Stomach (tissue), 9 donors: Measurements from ENCODE around the gene DEDD. TPM values are rescaled to one million over a fixed set of nuclear protein-coding genes. Genes with fewer than 3 reads are reported as not detected.
A peak's percentile ranks its signal among the peaks of the same experiment; 100 is the strongest.

Source experiments
- DNase-seq, 2 donors: peaks; one replicate each; pipeline versions ENCODE4 v3.0.0 to v3.0.0-alpha.2; 2013 to 2019
- H3K27ac ChIP-seq, 5 donors: fragments of 200-600 bp in 4 of 5; sonication (generic) in 4 of 5; one replicate each; pipeline ENCODE4 v1.5.1; 2013 to 2019; ENCODE audit warnings: mild to moderate bottlenecking in 1 of 5, moderate library complexity in 1 of 5
- H3K27me3 ChIP-seq, 3 donors: fragments of 200-600 bp; sonication (generic); one replicate each; pipeline ENCODE4 v1.5.1; 2017 to 2019; ENCODE audit warnings: mixed run types in 1 of 3
- H3K36me3 ChIP-seq, 4 donors: fragments of 200-600 bp; sonication (generic); 1 replicate in 3 of 4; 2 replicates in 1 of 4; pipeline ENCODE4 v1.5.1; 2016 to 2019
- H3K4me1 ChIP-seq, 4 donors: fragments of 200-600 bp; sonication (generic); one replicate each; pipeline ENCODE4 v1.5.1; 2016 to 2019
- H3K4me3 ChIP-seq, 4 donors: fragments of 200-600 bp; sonication (generic) in 3 of 4; one replicate each; pipeline ENCODE4 v1.5.1; 2016 to 2019; ENCODE audit warnings: mild to moderate bottlenecking in 1 of 4
- H3K9me3 ChIP-seq, 4 donors: fragments of 200-600 bp; sonication (generic); one replicate each; pipeline ENCODE4 v1.5.1; 2016 to 2019
- CTCF ChIP-seq, 7 experiments: fragments of 450-650 bp in 4 of 7; fragments of 200-600 bp in 3 of 7; sonication (generic) in 3 of 7; IDR thresholded peaks; one replicate each; pipeline ENCODE4 v1.5.1; 2016 to 2019; ENCODE audit warnings: antibody characterized with exemption in 7 of 7, control low read depth in 2 of 7, mild to moderate bottlenecking in 1 of 7
- EP300 ChIP-seq: sonication (generic); formaldehyde crosslinking; IDR thresholded peaks from one replicate; pipeline ENCODE4 v1.6.1; 2017; ENCODE audit warnings: antibody characterized with exemption
- POLR2A ChIP-seq, 4 donors: fragments of 450-650 bp; IDR thresholded peaks; one replicate each; pipeline ENCODE4 v1.6.1; 2016; ENCODE audit warnings: antibody characterized with exemption in 4 of 4, control low read depth in 2 of 4, mild to moderate bottlenecking in 1 of 4, moderate library complexity in 1 of 4
- POLR2AphosphoS5 ChIP-seq, 3 donors: sonication (generic); formaldehyde crosslinking; IDR thresholded peaks; one replicate each; pipeline ENCODE4 v1.6.1; 2016; ENCODE audit warnings: antibody characterized with exemption in 3 of 3
- WGBS, 5 donors: extraction: QIAGEN DNeasy Blood & Tissue Kit in 3 of 5; methylation state at CpG; one replicate each; pipeline versions ENCODE4 v1.1.5 to v1.1.7; 2013 to 2018; 5-methylcytosine and 5-hydroxymethylcytosine counted together
- intact Hi-C: fragments of 100-400 bp; cut with DNase I; formaldehyde crosslinking; loops from one replicate; pipeline ENCODE4 v1.15.1; 2023; ENCODE audit warnings: low total_unique reads
- polyA plus RNA-seq, 3 donors: library from polyadenylated mRNA; stranded (reverse); fragments of 200-250 nt; gene quantifications; one replicate each; pipeline ENCODE4 v1.2.3, GENCODE V29; 2013
- total RNA-seq, 5 donors: library from RNA; depleted of rRNA; stranded (reverse); fragments of >200 nt; gene quantifications; one replicate each; pipeline versions ENCODE4 v1.1.0 to v1.2.3, GENCODE V29; 2014 to 2016
- donor health status: healthy with polysubstance abuse.
- donor health status: Bipolar disorder and iron deficiency.
- donor health status: healthy.

Gene DEDD
- total and polyA plus RNA-seq, 8 donors = 2.3 to 35.9 (median 17.6) TPM

GRCh38 chr1:161166669-161167548 is 34.4 kb upstream of the DEDD start:
- H3K4me3 ChIP-seq = peak overlapping the region; percentile 62 to 96 (median 85)
- TF ChIP-seq POLR2AphosphoS5 (IDR thresholded peaks at IDR 0.05) (no peak), POLR2A (IDR thresholded peaks at IDR 0.05) (no peak), EP300 (no peak), CTCF (IDR thresholded peaks at IDR 0.05) (no peak)
- H3K4me1 ChIP-seq = peaks cover 13 to 52% (median 42%) of the 10 kb centered on the region in 4 donors
- peaks cover 24 to 76% (median 64%) of the 10 kb centered on the region in 4 donors for H3K36me3 ChIP-seq
- no peaks in the 10 kb centered on the region for H3K27me3 ChIP-seq
- WGBS, 5 donors = 4 to 9% (median 4%) methylated on average over 27 to 33 of the region's 33 CpGs
- H3K27ac ChIP-seq = peak overlapping the region; percentile 70 to 91 (median 87)
- DNase-seq = peak in 1 of 2 donors; percentile 58
- no peaks in the 10 kb centered on the region for H3K9me3 ChIP-seq
- intact Hi-C loops = no loop called here

- DNase-seq = peak; percentile 97 to 99
- Histone ChIP-seq H3K27me3 (no peaks in the 10 kb centered on the region), H3K9me3 (no peaks in the 10 kb centered on the region), H3K4me3 (peak within 1 kb of the TSS; percentile 62 to 96 (median 85)), H3K27ac (peak within 1 kb of the TSS; percentile 79 to 91 (median 87)), H3K4me1 (peaks cover 19 to 59% (median 46%) of the 10 kb centered on the region in 4 donors), H3K36me3 (peaks cover 15 to 76% (median 63%) of the 10 kb centered on the region in 4 donors)
- intact Hi-C loops = no loop called here
- TF ChIP-seq CTCF (IDR thresholded peaks at IDR 0.05) (peak in 4 of 7 experiments; percentile 8 to 37 (median 17)), POLR2A (IDR thresholded peaks at IDR 0.05) (no peak), POLR2AphosphoS5 (IDR thresholded peaks at IDR 0.05) (peak; percentile 57 to 91 (median 81))
- 0 to 1% (median 0%) methylated on average over 41 to 54 of the region's 54 CpGs for WGBS, 5 donors
Observed at GRCh38 chr1:161165742-161166668, 33.5 kb upstream of the DEDD start, which contains the start of gene PPOX. Gene PPOX, plus strand, starts transcription at chr1:161166426. Its CDS starts 422 bp downstream, at chr1:161166848.

GRCh38 chr1:161164901-161165610 is 32.6 kb upstream of the DEDD start:
- Histone ChIP-seq H3K27ac (peak overlapping the region; percentile 79 to 91 (median 87)), H3K4me3 (peak overlapping the region; percentile 62 to 96 (median 85)), H3K36me3 (peaks cover 7 to 72% (median 55%) of the 10 kb centered on the region in 4 donors), H3K4me1 (peaks cover 29 to 63% (median 55%) of the 10 kb centered on the region in 4 donors), H3K9me3 (no peaks in the 10 kb centered on the region), H3K27me3 (no peaks in the 10 kb centered on the region)
- DNase-seq = no peak
- intact Hi-C loops = no loop called here
- 39 to 51% (median 48%) methylated on average over 14 of the region's 14 CpGs for WGBS, 5 donors
- TF ChIP-seq CTCF (IDR thresholded peaks at IDR 0.05) (no peak), POLR2A (IDR thresholded peaks at IDR 0.05) (no peak), EP300 (no peak), POLR2AphosphoS5 (IDR thresholded peaks at IDR 0.05) (no peak)
